SH-SY5Y (cell line): ENCODE data around the gene NAT14.

ENCODE experiments used
- GATA2 ChIP-seq: IDR thresholded peaks from 2 replicates; pipeline ENCODE4 v1.6.1; 2011; ENCODE audit warnings: mild to moderate bottlenecking, low read depth, low read length
- GATA3 ChIP-seq: IDR thresholded peaks from 2 replicates; pipeline ENCODE4 v1.6.1; 2011; ENCODE audit warnings: low read depth, mild to moderate bottlenecking, low read length, moderate library complexity

- TF ChIP-seq GATA3 (no peak), GATA2 (no peak)
These were observed 13.4 kb downstream of the NAT14 start for GRCh38 chr19:55498246-55498840.
